ENCODE data around the gene UNC5B.

The UNC5B gene

GRCh38 chr10:71228875-71229675 is 16.7 kb downstream of the UNC5B start:
- H3K27ac ChIP-seq (ENCODE audit: poor library complexity, severe bottlenecking): no peak overlapping the region
- no peaks in the 10 kb centered on the region for H3K36me3 ChIP-seq (ENCODE audit: low read depth)
- ATAC-seq (ENCODE audit: low read depth) (no peak), DNase-seq (ENCODE audit: low spot score) (no peak)
- H3K9me3 ChIP-seq (ENCODE audit: severe bottlenecking): no peaks in the 10 kb centered on the region
- H3K27me3 ChIP-seq (ENCODE audit: insufficient read depth, poor library complexity, severe bottlenecking): no peaks in the 10 kb centered on the region
- no peak for TF ChIP-seq CTCF (IDR thresholded peaks at IDR 0.05; ENCODE audit: poor library complexity, severe bottlenecking)
- no peaks in the 10 kb centered on the region for H3K4me1 ChIP-seq (ENCODE audit: insufficient read depth, poor library complexity, severe bottlenecking)
- H3K4me3 ChIP-seq (ENCODE audit: severe bottlenecking): no peak overlapping the region

GRCh38 chr10:71229726-71230655 is 17.6 kb downstream of the UNC5B start:
- ATAC-seq (ENCODE audit: low read depth): no peak; the same call in 2 of the 3 replicates
- no peak for TF ChIP-seq CTCF (IDR thresholded peaks at IDR 0.05; ENCODE audit: poor library complexity, severe bottlenecking)
- Histone ChIP-seq H3K27ac (ENCODE audit: poor library complexity, severe bottlenecking) (no peak overlapping the region), H3K36me3 (ENCODE audit: low read depth) (no peaks in the 10 kb centered on the region), H3K27me3 (ENCODE audit: insufficient read depth, poor library complexity, severe bottlenecking) (no peaks in the 10 kb centered on the region), H3K4me3 (ENCODE audit: severe bottlenecking) (no peak overlapping the region), H3K4me1 (ENCODE audit: insufficient read depth, poor library complexity, severe bottlenecking) (no peaks in the 10 kb centered on the region), H3K9me3 (ENCODE audit: severe bottlenecking) (no peaks in the 10 kb centered on the region)
- DNase-seq (ENCODE audit: low spot score): no peak

GRCh38 chr10:71230656-71231025 is 18.3 kb downstream of the UNC5B start:
- DNase-seq (ENCODE audit: low spot score) (no peak), ATAC-seq (ENCODE audit: low read depth) (no peak)
- H3K27me3 ChIP-seq (ENCODE audit: insufficient read depth, poor library complexity, severe bottlenecking): no peaks in the 10 kb centered on the region
- no peak overlapping the region for H3K4me3 ChIP-seq (ENCODE audit: severe bottlenecking)
- H3K27ac ChIP-seq (ENCODE audit: poor library complexity, severe bottlenecking): no peak overlapping the region
- H3K4me1 ChIP-seq (ENCODE audit: insufficient read depth, poor library complexity, severe bottlenecking): no peaks in the 10 kb centered on the region
- H3K9me3 ChIP-seq (ENCODE audit: severe bottlenecking): no peaks in the 10 kb centered on the region
- no peaks in the 10 kb centered on the region for H3K36me3 ChIP-seq (ENCODE audit: low read depth)
- no peak for TF ChIP-seq CTCF (IDR thresholded peaks at IDR 0.05; ENCODE audit: poor library complexity, severe bottlenecking)

- no peaks in the 10 kb centered on the region for H3K9me3 ChIP-seq (ENCODE audit: severe bottlenecking)
- no peaks in the 10 kb centered on the region for H3K27me3 ChIP-seq (ENCODE audit: insufficient read depth, poor library complexity, severe bottlenecking)
- H3K4me3 ChIP-seq (ENCODE audit: severe bottlenecking): no peak overlapping the region
- H3K36me3 ChIP-seq (ENCODE audit: low read depth): no peaks in the 10 kb centered on the region
- DNase-seq (ENCODE audit: low spot score): no peak
- H3K4me1 ChIP-seq (ENCODE audit: insufficient read depth, poor library complexity, severe bottlenecking): no peaks in the 10 kb centered on the region
- no peak for ATAC-seq (ENCODE audit: low read depth)
- no peak overlapping the region for H3K27ac ChIP-seq (ENCODE audit: poor library complexity, severe bottlenecking)
- no peak for TF ChIP-seq CTCF (IDR thresholded peaks at IDR 0.05; ENCODE audit: poor library complexity, severe bottlenecking)
Observed at GRCh38 chr10:71231206-71231605, 18.8 kb downstream of the UNC5B start.

Measured in RWPE2 (cell line).